ENCODE data around the gene FAM114A1.
"Not testable (repeated sequence)": the region's sequence is repeated elsewhere in the genome, so short reads cannot be mapped to it uniquely, and the experiment has no call there.

Gene FAM114A1

GRCh38 chr4:38967260-38968095, 99.9 kb downstream of the FAM114A1 start:
- DNase-seq (ENCODE audit: low read depth), result no peak

- DNase-seq (ENCODE audit: low read depth), result no peak
These were observed 101.1 kb downstream of the FAM114A1 start for GRCh38 chr4:38968668-38969067.

GRCh38 chr4:38976308-38976707, 108.7 kb downstream of the FAM114A1 start:
- DNase-seq (ENCODE audit: low read depth), result no peak

- no peak for DNase-seq (ENCODE audit: low read depth)
These were observed 111.5 kb downstream of the FAM114A1 start for GRCh38 chr4:38979081-38979480.

GRCh38 chr4:38979511-38980230, 112.1 kb downstream of the FAM114A1 start:
- no peak for DNase-seq (ENCODE audit: low read depth)

GRCh38 chr4:38980903-38981676, 113.5 kb downstream of the FAM114A1 start:
- no peak for DNase-seq (ENCODE audit: low read depth)

GRCh38 chr4:38982361-38983095, 114.9 kb downstream of the FAM114A1 start:
- DNase-seq (ENCODE audit: low read depth), result no peak

GRCh38 chr4:38983291-38983690, 115.7 kb downstream of the FAM114A1 start:
- DNase-seq (ENCODE audit: low read depth), result no peak

GRCh38 chr4:38983787-38984598, 116.4 kb downstream of the FAM114A1 start:
- DNase-seq (ENCODE audit: low read depth), result no peak

- DNase-seq (ENCODE audit: low read depth), result no peak
These were observed 117.9 kb downstream of the FAM114A1 start for GRCh38 chr4:38985410-38986100.

- DNase-seq (ENCODE audit: low read depth), result no peak
These were observed 119.9 kb downstream of the FAM114A1 start for GRCh38 chr4:38987491-38987890.

- DNase-seq (ENCODE audit: low read depth), result not testable (repeated sequence)
These were observed 120.7 kb downstream of the FAM114A1 start for GRCh38 chr4:38988353-38988752.

- no peak for DNase-seq (ENCODE audit: low read depth)
These were observed 121.9 kb downstream of the FAM114A1 start for GRCh38 chr4:38989487-38989886.

- DNase-seq (ENCODE audit: low read depth), result no peak
These were observed 122.6 kb downstream of the FAM114A1 start for GRCh38 chr4:38990241-38990640.

- no peak for DNase-seq (ENCODE audit: low read depth)
These were observed 126.1 kb downstream of the FAM114A1 start for GRCh38 chr4:38993683-38994082.

GRCh38 chr4:38994135-38994534, 126.5 kb downstream of the FAM114A1 start:
- no peak for DNase-seq (ENCODE audit: low read depth)
